Heart left ventricle (tissue), 16 donors: ENCODE results near the gene NEK4. TPM values are rescaled to one million over a fixed set of nuclear protein-coding genes. Genes with fewer than 3 reads are reported as not detected.
"Not testable (repeated sequence)": the region's sequence is repeated elsewhere in the genome, so short reads cannot be mapped to it uniquely, and the experiment has no call there.

ENCODE experiments used
- ATAC-seq, 4 donors: fragments of 200-7000 bp; cut with Tn5 transposase; one replicate each; pipeline ENCODE4 v1.9.1; 2020 to 2022; ENCODE audit warnings: moderate library complexity in 4 of 4, mild to moderate bottlenecking in 3 of 4, moderate number of reproducible peaks in 1 of 4
- DNase-seq, 5 donors: peaks; one replicate each; pipeline ENCODE4 v3.0.0-alpha.2; 2020
- H3K27ac ChIP-seq, 12 donors: fragments of 200-600 bp; sonication (generic) in 4 of 12; one replicate each; pipeline versions ENCODE4 v1.5.0 to v1.8.0; 2016 to 2022; ENCODE audit warnings: mild to moderate bottlenecking in 2 of 12
- H3K27me3 ChIP-seq, 9 donors: fragments of 200-600 bp; sonication (generic) in 2 of 9; one replicate each; pipeline versions ENCODE4 v1.5.1 to v1.8.0; 2016 to 2022; ENCODE audit warnings: mild to moderate bottlenecking in 3 of 9
- H3K36me3 ChIP-seq, 9 donors: fragments of 200-600 bp; sonication (generic) in 2 of 9; one replicate each; pipeline versions ENCODE4 v1.5.0 to v1.8.0; 2018 to 2022; ENCODE audit warnings: mild to moderate bottlenecking in 2 of 9
- H3K4me1 ChIP-seq, 12 donors: fragments of 200-600 bp; sonication (generic) in 4 of 12; one replicate each; pipeline versions ENCODE4 v1.5.0 to v1.8.0; 2016 to 2022; ENCODE audit warnings: mild to moderate bottlenecking in 3 of 12
- H3K4me3 ChIP-seq, 12 donors: fragments of 200-600 bp; sonication (generic) in 4 of 12; one replicate each; pipeline versions ENCODE4 v1.5.0 to v1.8.0; 2017 to 2022; ENCODE audit warnings: mild to moderate bottlenecking in 9 of 12, moderate library complexity in 4 of 12
- H3K9me3 ChIP-seq, 12 donors: fragments of 200-600 bp; sonication (generic) in 4 of 12; one replicate each; pipeline versions ENCODE4 v1.5.0 to v1.8.0; 2016 to 2022; ENCODE audit warnings: mild to moderate bottlenecking in 1 of 12
- CTCF ChIP-seq, 12 donors: fragments of 200-600 bp; sonication (generic) in 4 of 12; IDR thresholded peaks; one replicate each; pipeline versions ENCODE4 v1.5.0 to v1.8.0; 2018 to 2022; ENCODE audit warnings: antibody characterized with exemption in 12 of 12, mild to moderate bottlenecking in 5 of 12
- POLR2A ChIP-seq, 2 donors: fragments of 450-650 bp; IDR thresholded peaks; one replicate each; pipeline ENCODE4 v1.6.1; 2017; ENCODE audit warnings: antibody characterized with exemption in 2 of 2, mild to moderate bottlenecking in 2 of 2, moderate library complexity in 2 of 2
- WGBS, 4 donors: extraction: QIAGEN DNeasy Blood & Tissue Kit in 2 of 4; methylation state at CpG; one replicate each; pipeline versions ENCODE4 v1.1.5 to v1.1.7; 2013 to 2018; 5-methylcytosine and 5-hydroxymethylcytosine counted together
- intact Hi-C, 10 donors: fragments of 100-400 bp; cut with DNase I; formaldehyde crosslinking; loops; one replicate each; pipeline versions ENCODE4 v1.11.1 to v1.14.2; 2022
- polyA plus RNA-seq, 2 donors: library from polyadenylated mRNA; stranded (reverse); fragments of 200-250 nt; gene quantifications; one replicate each; pipeline ENCODE4 v1.2.3, GENCODE V29; 2013
- total RNA-seq, 9 donors: library from RNA; depleted of rRNA in 2 of 9; stranded (reverse); fragments of >200 nt in 2 of 9; fragmentation: NEBNext Ultra II Directional in 3 of 9; extraction: Animal tissue kit (Norgen Biotek cat#: 25700) in 3 of 9; gene quantifications; one replicate each; pipeline versions ENCODE4 v1.1.0 to v1.2.4, GENCODE V29; 2016 to 2023
- donor health status: ischemic (EF 13 %, LVEDD 7.1; RV severe dilation, severe dysfunction).
- donor health status: healthy with polysubstance abuse.
- donor health status: DM: no; HTN: yes; CAD: no.
- donor health status: DM: no; HTN: no; CAD: no.
- donor health status: ischemic (EF 25% LVEDD 6.9; RV normal size, moderate dysfunction).
- donor health status: ischemic (EF 25% LVEDD 5.7; RV mildly dilated, moderate dysfunction).
- donor health status: healthy.
- donor health status: DM: yes; HTN: yes; CAD: no.
- donor health status: ischemic (EF 35%, LVEDD 5.7; RV mildly dilated, moderate dysfunction).
- donor health status: nonischemic (EF 11% LVEDD 7.7; RV severe dilation, severe dysfunction).
- donor health status: DM: yes; HTN: yes; CAD: no.
- donor health status: PGD.
- donor health status: ischemic (EF 29% LVEDD 5.4; RV normal size, mild dysfunction).
- donor health status: nonischemic (EF 23%, LVEDD 6.1; RV moderate dilation, normal function).

NEK4 gene
- total and polyA plus RNA-seq, 11 donors, result 2.7 to 21.5 (median 14.6) TPM

DNA sequence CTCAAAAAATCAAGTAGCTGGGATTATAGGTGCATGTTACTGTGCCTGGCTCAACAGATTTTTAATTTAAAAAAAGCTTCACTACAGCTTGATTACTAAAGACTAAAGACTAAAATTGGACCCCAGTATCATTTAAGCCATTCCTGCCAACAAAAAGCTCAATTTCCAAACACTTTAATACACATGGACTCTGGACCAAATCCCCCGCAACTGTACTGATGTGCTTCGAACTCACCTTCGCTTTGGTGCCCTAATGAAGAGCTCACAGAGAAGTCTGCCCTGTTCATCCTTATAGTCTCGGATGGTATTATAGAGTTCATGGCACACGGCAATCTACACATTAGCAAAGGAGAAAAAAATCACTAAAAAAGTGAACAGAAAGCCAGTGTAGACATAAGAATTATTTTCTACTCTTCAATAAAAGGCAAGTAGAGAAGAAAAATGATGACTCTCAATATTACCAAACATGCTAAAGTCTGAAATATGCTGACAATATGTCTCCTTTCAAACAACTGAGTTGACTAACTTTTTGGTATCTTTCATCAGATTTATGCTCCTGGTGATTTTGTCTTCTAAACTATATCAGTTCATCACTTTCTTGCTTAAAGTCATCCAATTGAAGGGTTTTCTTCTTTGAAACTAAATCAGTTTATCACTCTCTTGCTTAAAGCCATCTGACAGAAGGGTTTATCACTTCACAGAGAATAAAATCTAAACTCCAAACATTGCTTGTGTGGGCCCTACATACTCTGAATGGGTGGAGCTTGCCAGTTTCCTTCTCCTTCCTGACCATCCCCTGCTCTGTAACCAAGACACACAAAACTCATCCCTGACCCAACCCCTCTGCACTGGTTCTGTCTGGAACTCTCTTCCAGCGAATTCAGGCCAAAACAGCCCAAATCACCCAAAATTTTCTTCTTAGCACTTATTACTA is 92.2 kb downstream of the NEK4 start:
- no peak overlapping the region for H3K27ac ChIP-seq
- ATAC-seq (no peak), DNase-seq (no peak)
- no peaks in the 10 kb centered on the region for H3K9me3 ChIP-seq
- H3K4me1 ChIP-seq, result peaks cover 5 to 53% (median 27%) of the 10 kb centered on the region in 12 donors
- intact Hi-C loops, result loop anchor here in 1 of 10 donors (10.0 kb wide), 1 partner anchor 254 kb away; no protein-coding TSS in a partner anchor
- WGBS, 4 donors, result 95 to 97% (median 96%) methylated on average over 6 of the region's 6 CpGs
- no peak overlapping the region for H3K4me3 ChIP-seq
- TF ChIP-seq CTCF (IDR thresholded peaks at IDR 0.05) (no peak), POLR2A (IDR thresholded peaks at IDR 0.05) (no peak)
- H3K27me3 ChIP-seq, result no peaks in the 10 kb centered on the region
- H3K36me3 ChIP-seq, result peaks cover 0 to 79% (median 63%) of the 10 kb centered on the region in 9 donors

DNA sequence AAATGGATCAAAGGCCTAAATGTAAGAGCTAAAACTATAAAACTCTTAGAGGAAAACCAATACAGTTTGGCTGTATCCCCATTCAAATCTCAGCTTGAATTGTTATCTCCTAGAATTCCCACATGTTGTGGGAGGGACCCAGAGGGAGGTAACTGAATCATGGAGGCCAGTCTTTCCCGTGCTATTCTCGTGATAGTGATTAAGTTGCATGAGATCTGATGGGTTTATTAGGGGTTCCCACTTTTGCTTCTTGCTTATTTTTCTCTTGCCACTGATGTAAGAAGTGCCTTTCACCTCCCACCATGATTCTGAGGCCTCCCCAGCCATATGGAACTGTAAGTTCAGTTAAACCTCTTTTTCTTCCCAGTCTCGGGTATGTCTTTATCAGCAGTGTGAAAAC is 94.5 kb downstream of the NEK4 start:
- H3K9me3 ChIP-seq, H3K4me3 ChIP-seq, DNase-seq, H3K27ac ChIP-seq, ATAC-seq, H3K27me3 ChIP-seq: not testable (repeated sequence)
- H3K4me1 ChIP-seq, result peaks cover 0 to 37% (median 12%) of the 10 kb centered on the region in 12 donors
- intact Hi-C loops, result loop anchor here in 1 of 10 donors (10.0 kb wide), 1 partner anchor 251 kb away; no protein-coding TSS in a partner anchor
- H3K36me3 ChIP-seq, result peaks cover 0 to 96% (median 86%) of the 10 kb centered on the region in 9 donors
- 37 to 70% (median 58%) methylated on average over 3 of the region's 3 CpGs for WGBS, 4 donors

- H3K4me1 ChIP-seq, result peaks cover 0 to 27% (median 10%) of the 10 kb centered on the region in 12 donors
- H3K27me3 ChIP-seq, result no peaks in the 10 kb centered on the region
- TF ChIP-seq CTCF (IDR thresholded peaks at IDR 0.05) (no peak), POLR2A (IDR thresholded peaks at IDR 0.05) (no peak)
- intact Hi-C loops, result loop anchor here in 1 of 10 donors (10.0 kb wide), 1 partner anchor 247 kb away; no protein-coding TSS in a partner anchor
- no peak for DNase-seq
- H3K36me3 ChIP-seq, result peaks cover 0 to 98% (median 78%) of the 10 kb centered on the region in 9 donors
- no peak for ATAC-seq
- no peak overlapping the region for H3K4me3 ChIP-seq
- H3K27ac ChIP-seq, result peak overlapping the region in 1 of 12 donors; percentile 69
- H3K9me3 ChIP-seq, result no peaks in the 10 kb centered on the region
- WGBS, 4 donors, result 44 to 75% (median 64%) methylated on average over 1 of the region's 1 CpG
These were observed 99.1 kb downstream of the NEK4 start for GRCh38 chr3:52671676-52672075.

GRCh38 chr3:52670621-52671521 is 99.9 kb downstream of the NEK4 start:
- Histone ChIP-seq H3K4me1 (peaks cover 0 to 27% (median 10%) of the 10 kb centered on the region in 12 donors), H3K4me3 (no peak overlapping the region), H3K27me3 (no peaks in the 10 kb centered on the region), H3K27ac (peak overlapping the region in 10 of 12 donors; percentile 3 to 69 (median 24)), H3K36me3 (peaks cover 0 to 98% (median 79%) of the 10 kb centered on the region in 9 donors), H3K9me3 (no peaks in the 10 kb centered on the region)
- ATAC-seq (peak; percentile 82 to 97 (median 90)), DNase-seq (no peak)
- 75 to 78% (median 77%) methylated on average over 9 of the region's 9 CpGs for WGBS, 4 donors
- intact Hi-C loops, result loop anchor here in 1 of 10 donors (10.0 kb wide), 1 partner anchor 246 kb away; no protein-coding TSS in a partner anchor
- no peak for TF ChIP-seq POLR2A (IDR thresholded peaks at IDR 0.05)
- TF ChIP-seq CTCF (IDR thresholded peaks at IDR 0.05), result no peak
